HG03432 (cell line): Measurements from ENCODE around the gene LAGE3.
A peak's percentile ranks its signal among the peaks of the same experiment; 100 is the strongest.
"Not testable (repeated sequence)": the region's sequence is repeated elsewhere in the genome, so short reads cannot be mapped to it uniquely, and the experiment has no call there.

Experiments used
- ATAC-seq: cut with Tn5 transposase; IDR thresholded peaks from one replicate; pipeline ENCODE4 v1.9.1; 2021; ENCODE audit warnings: mild to moderate bottlenecking, moderate library complexity; ENCODE audit not compliant: unreplicated experiment

Gene LAGE3

GRCh38 chrX:154502989-154503388 lies 23.9 kb upstream of the LAGE3 start:
- no peak for ATAC-seq

GRCh38 chrX:154502098-154502497 lies 23.0 kb upstream of the LAGE3 start:
- no peak for ATAC-seq

- not testable (repeated sequence) for ATAC-seq
Measured at GRCh38 chrX:154501423-154501822, 22.3 kb upstream of the LAGE3 start.

- ATAC-seq = not testable (repeated sequence)
Measured at GRCh38 chrX:154496591-154497137, 17.6 kb upstream of the LAGE3 start.

- ATAC-seq = no peak
Measured at GRCh38 chrX:154495472-154495922, 16.4 kb upstream of the LAGE3 start.

GRCh38 chrX:154494715-154495114 lies 15.6 kb upstream of the LAGE3 start:
- no peak for ATAC-seq

GRCh38 chrX:154490414-154491083 lies 11.5 kb upstream of the LAGE3 start, which contains the start of gene SLC10A3:
Gene SLC10A3, minus strand, starts transcription at chrX:154490629. Its CDS starts 1,689 bp downstream, at chrX:154488940.
- ATAC-seq = peak; percentile 85

- peak; percentile 15 for ATAC-seq
Measured at GRCh38 chrX:154490021-154490413, 10.9 kb upstream of the LAGE3 start.

- ATAC-seq = no peak
Measured at GRCh38 chrX:154489182-154489581, 10.1 kb upstream of the LAGE3 start.

- ATAC-seq = no peak
Measured at GRCh38 chrX:154488336-154489075, 9.4 kb upstream of the LAGE3 start.

GRCh38 chrX:154487518-154488290 lies 8.6 kb upstream of the LAGE3 start:
- ATAC-seq = no peak

- ATAC-seq = peak; percentile 33
Measured at GRCh38 chrX:154486396-154487207, 7.5 kb upstream of the LAGE3 start, which contains the start of gene UBL4A. Gene UBL4A, minus strand, starts transcription at chrX:154486615. Its CDS starts 31 bp downstream, at chrX:154486584.

- ATAC-seq = no peak
Measured at GRCh38 chrX:154486052-154486395, 6.9 kb upstream of the LAGE3 start.

GRCh38 chrX:154485150-154486051 lies 6.3 kb upstream of the LAGE3 start:
- no peak for ATAC-seq

GRCh38 chrX:154484255-154485149 lies 5.4 kb upstream of the LAGE3 start:
- no peak for ATAC-seq

GRCh38 chrX:154483325-154483724 lies 4.2 kb upstream of the LAGE3 start:
- no peak for ATAC-seq

- no peak for ATAC-seq
Measured at GRCh38 chrX:154482786-154483185, 3.7 kb upstream of the LAGE3 start.

- no peak for ATAC-seq
Measured at GRCh38 chrX:154481911-154482601, 3.0 kb upstream of the LAGE3 start.
